Tibial nerve (tissue), 4 donors: ENCODE measurements around the gene MEGF10.

ENCODE experiments used
- EP300 ChIP-seq, 2 donors: sonication (generic); formaldehyde crosslinking; IDR thresholded peaks; one replicate each; pipeline ENCODE4 v1.6.1; 2017; ENCODE audit warnings: antibody characterized with exemption in 2 of 2, mild to moderate bottlenecking in 1 of 2
- POLR2A ChIP-seq, 2 donors: fragments of 450-650 bp; IDR thresholded peaks; one replicate each; pipeline ENCODE4 v1.6.1; 2017; ENCODE audit warnings: antibody characterized with exemption in 2 of 2, mild to moderate bottlenecking in 2 of 2, moderate library complexity in 2 of 2
- TF ChIP-seq, protein P1 (sequence below), 5 experiments: fragments of 200-600 bp in 3 of 5; fragments of 450-650 bp in 2 of 5; sonication (generic) in 3 of 5; IDR thresholded peaks; one replicate each; pipeline ENCODE4 v1.5.1; 2016 to 2019; ENCODE audit warnings: antibody characterized with exemption in 5 of 5, mild to moderate bottlenecking in 3 of 5, moderate library complexity in 2 of 5

DNA sequence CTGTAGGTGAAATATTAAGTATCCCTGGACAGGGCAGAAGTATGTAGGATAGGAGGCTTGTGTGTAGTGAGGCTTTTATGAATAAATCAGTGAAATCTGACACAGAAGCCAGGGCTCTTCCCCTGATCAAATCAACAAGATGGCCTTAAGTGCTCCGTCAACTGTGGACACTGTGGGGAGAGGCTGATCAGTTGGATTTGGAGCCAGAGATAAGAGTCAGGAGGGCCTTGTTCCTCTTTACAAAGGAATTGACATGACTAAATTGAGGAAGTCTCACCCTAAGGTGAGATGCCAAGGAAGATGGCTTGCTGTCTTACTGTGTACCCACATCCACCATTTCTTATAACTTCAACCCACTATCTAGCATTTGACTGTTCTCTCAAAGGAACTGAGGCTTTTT lies 135.3 kb downstream of the MEGF10 start:
- TF ChIP-seq POLR2A (IDR thresholded peaks at IDR 0.05) (no peak), EP300 (IDR thresholded peaks at IDR 0.05) (no peak)
- TF ChIP-seq, protein P1, sequence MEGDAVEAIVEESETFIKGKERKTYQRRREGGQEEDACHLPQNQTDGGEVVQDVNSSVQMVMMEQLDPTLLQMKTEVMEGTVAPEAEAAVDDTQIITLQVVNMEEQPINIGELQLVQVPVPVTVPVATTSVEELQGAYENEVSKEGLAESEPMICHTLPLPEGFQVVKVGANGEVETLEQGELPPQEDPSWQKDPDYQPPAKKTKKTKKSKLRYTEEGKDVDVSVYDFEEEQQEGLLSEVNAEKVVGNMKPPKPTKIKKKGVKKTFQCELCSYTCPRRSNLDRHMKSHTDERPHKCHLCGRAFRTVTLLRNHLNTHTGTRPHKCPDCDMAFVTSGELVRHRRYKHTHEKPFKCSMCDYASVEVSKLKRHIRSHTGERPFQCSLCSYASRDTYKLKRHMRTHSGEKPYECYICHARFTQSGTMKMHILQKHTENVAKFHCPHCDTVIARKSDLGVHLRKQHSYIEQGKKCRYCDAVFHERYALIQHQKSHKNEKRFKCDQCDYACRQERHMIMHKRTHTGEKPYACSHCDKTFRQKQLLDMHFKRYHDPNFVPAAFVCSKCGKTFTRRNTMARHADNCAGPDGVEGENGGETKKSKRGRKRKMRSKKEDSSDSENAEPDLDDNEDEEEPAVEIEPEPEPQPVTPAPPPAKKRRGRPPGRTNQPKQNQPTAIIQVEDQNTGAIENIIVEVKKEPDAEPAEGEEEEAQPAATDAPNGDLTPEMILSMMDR (IDR thresholded peaks at IDR 0.05) = no peak
